H1 (cell line): ENCODE measurements around the gene RPRD2. TPM values are rescaled to one million over a fixed set of nuclear protein-coding genes. Genes with fewer than 3 reads are reported as not detected.

Experiments
- CTCF ChIP-seq, 3 experiments: IDR thresholded peaks; 1 replicate in 2 of 3; 2 replicates in 1 of 3; pipeline versions ENCODE4 v1.5.1 to v1.6.1; 2011; ENCODE audit warnings: low read length in 3 of 3, mild to moderate bottlenecking in 3 of 3, inconsistent platforms in 2 of 3, low read depth in 1 of 3, moderate library complexity in 1 of 3; ENCODE audit not compliant: insufficient read depth in 1 of 3; ENCODE audit errors: control extremely low read depth in 1 of 3
- polyA plus RNA-seq, 7 experiments: library from polyadenylated mRNA; depleted of rRNA in 3 of 7; stranded (reverse) in 5 of 7; unstranded in 2 of 7; fragments of >200 nt in 5 of 7; fragments of 200-250 nt in 2 of 7; gene quantifications; 1 replicate in 5 of 7; 2 replicates in 1 of 7; 4 replicates in 1 of 7; pipeline versions ENCODE4 v1.2.1 to v1.2.3, GENCODE V29; 2011 to 2013; ENCODE audit warnings: missing spikeins in 2 of 7, mixed read lengths in 2 of 7
- total RNA-seq: library from RNA; stranded (reverse); fragmentation: NEBNext Ultra II Directional; extraction: Animal tissue kit (Norgen Biotek cat#: 25700); gene quantifications from 2 replicates; pipeline ENCODE4 v1.2.1, GENCODE V29; 2021

RPRD2 gene
- total and polyA plus RNA-seq, 2 of the 8 experiments (the other 6 are each of a cell fraction or from before 2014, with no cell fraction given) = 14.4 to 32.4 TPM

DNA sequence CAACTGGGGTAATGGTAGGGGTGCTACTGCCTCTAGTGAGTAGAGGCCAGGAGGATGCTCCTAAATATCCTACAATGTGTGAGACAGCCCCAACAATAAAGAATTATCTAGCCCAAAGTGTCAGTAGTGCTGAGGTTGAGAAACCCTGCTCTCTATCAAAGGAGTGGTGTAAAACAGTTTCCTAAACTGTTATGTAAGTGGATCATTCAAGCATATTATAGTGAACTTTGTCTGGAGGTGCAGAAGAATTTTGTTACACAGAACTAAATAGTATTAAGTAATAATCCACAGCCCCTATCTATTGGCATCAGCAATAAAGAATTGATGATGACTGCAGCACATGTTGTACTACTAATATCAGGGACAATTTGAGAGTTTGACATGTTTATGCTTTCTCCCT is 103.0 kb downstream of the RPRD2 start (continued):
- TF ChIP-seq CTCF (IDR thresholded peaks at IDR 0.05; ENCODE audit: control extremely low read depth in 1 of 3, insufficient read depth in 1 of 3, low read depth in 1 of 3, low read length in 3 of 3) = no peak
